Stomach (tissue), 9 donors: Measurements from ENCODE around the gene CDK13. TPM values are rescaled to one million over a fixed set of nuclear protein-coding genes. Genes with fewer than 3 reads are reported as not detected.
A peak's percentile ranks its signal among the peaks of the same experiment; 100 is the strongest.

Experiments used
- DNase-seq, 2 donors: peaks; one replicate each; pipeline versions ENCODE4 v3.0.0 to v3.0.0-alpha.2; 2013 to 2019
- H3K27ac ChIP-seq, 5 donors: fragments of 200-600 bp in 4 of 5; sonication (generic) in 4 of 5; one replicate each; pipeline ENCODE4 v1.5.1; 2013 to 2019; ENCODE audit warnings: mild to moderate bottlenecking in 1 of 5, moderate library complexity in 1 of 5
- H3K27me3 ChIP-seq, 3 donors: fragments of 200-600 bp; sonication (generic); one replicate each; pipeline ENCODE4 v1.5.1; 2017 to 2019; ENCODE audit warnings: mixed run types in 1 of 3
- H3K36me3 ChIP-seq, 4 donors: fragments of 200-600 bp; sonication (generic); 1 replicate in 3 of 4; 2 replicates in 1 of 4; pipeline ENCODE4 v1.5.1; 2016 to 2019
- H3K4me1 ChIP-seq, 4 donors: fragments of 200-600 bp; sonication (generic); one replicate each; pipeline ENCODE4 v1.5.1; 2016 to 2019
- H3K4me3 ChIP-seq, 4 donors: fragments of 200-600 bp; sonication (generic) in 3 of 4; one replicate each; pipeline ENCODE4 v1.5.1; 2016 to 2019; ENCODE audit warnings: mild to moderate bottlenecking in 1 of 4
- H3K9me3 ChIP-seq, 4 donors: fragments of 200-600 bp; sonication (generic); one replicate each; pipeline ENCODE4 v1.5.1; 2016 to 2019
- CTCF ChIP-seq, 7 experiments: fragments of 450-650 bp in 4 of 7; fragments of 200-600 bp in 3 of 7; sonication (generic) in 3 of 7; IDR thresholded peaks; one replicate each; pipeline ENCODE4 v1.5.1; 2016 to 2019; ENCODE audit warnings: antibody characterized with exemption in 7 of 7, control low read depth in 2 of 7, mild to moderate bottlenecking in 1 of 7
- EP300 ChIP-seq: sonication (generic); formaldehyde crosslinking; IDR thresholded peaks from one replicate; pipeline ENCODE4 v1.6.1; 2017; ENCODE audit warnings: antibody characterized with exemption
- POLR2A ChIP-seq, 4 donors: fragments of 450-650 bp; IDR thresholded peaks; one replicate each; pipeline ENCODE4 v1.6.1; 2016; ENCODE audit warnings: antibody characterized with exemption in 4 of 4, control low read depth in 2 of 4, mild to moderate bottlenecking in 1 of 4, moderate library complexity in 1 of 4
- POLR2AphosphoS5 ChIP-seq, 3 donors: sonication (generic); formaldehyde crosslinking; IDR thresholded peaks; one replicate each; pipeline ENCODE4 v1.6.1; 2016; ENCODE audit warnings: antibody characterized with exemption in 3 of 3
- WGBS, 5 donors: extraction: QIAGEN DNeasy Blood & Tissue Kit in 3 of 5; methylation state at CpG; one replicate each; pipeline versions ENCODE4 v1.1.5 to v1.1.7; 2013 to 2018; 5-methylcytosine and 5-hydroxymethylcytosine counted together
- intact Hi-C: fragments of 100-400 bp; cut with DNase I; formaldehyde crosslinking; loops from one replicate; pipeline ENCODE4 v1.15.1; 2023; ENCODE audit warnings: low total_unique reads
- polyA plus RNA-seq, 3 donors: library from polyadenylated mRNA; stranded (reverse); fragments of 200-250 nt; gene quantifications; one replicate each; pipeline ENCODE4 v1.2.3, GENCODE V29; 2013
- total RNA-seq, 5 donors: library from RNA; depleted of rRNA; stranded (reverse); fragments of >200 nt; gene quantifications; one replicate each; pipeline versions ENCODE4 v1.1.0 to v1.2.3, GENCODE V29; 2014 to 2016
- donor health status: healthy with polysubstance abuse.
- donor health status: Bipolar disorder and iron deficiency.
- donor health status: healthy.

The CDK13 gene
- total and polyA plus RNA-seq, 8 donors, result 7.0 to 140 (median 66.2) TPM

GRCh38 chr7:39952374-39952773 is 2.3 kb downstream of the CDK13 start:
- Histone ChIP-seq H3K4me1 (peaks cover 40 to 65% (median 54%) of the 10 kb centered on the region in 4 donors), H3K9me3 (no peaks in the 10 kb centered on the region), H3K27ac (peak overlapping the region in 4 of 5 donors; percentile 95 to 100 (median 100)), H3K4me3 (peak overlapping the region; percentile 78 to 98 (median 92)), H3K27me3 (no peaks in the 10 kb centered on the region), H3K36me3 (no peaks in the 10 kb centered on the region)
- TF ChIP-seq CTCF (IDR thresholded peaks at IDR 0.05) (no peak), POLR2AphosphoS5 (IDR thresholded peaks at IDR 0.05) (no peak), EP300 (no peak), POLR2A (IDR thresholded peaks at IDR 0.05) (no peak)
- WGBS, 5 donors, result 1 to 6% (median 5%) methylated on average over 2 of the region's 2 CpGs
- DNase-seq, result peak in 1 of 2 donors; percentile 31
- intact Hi-C loops, result loop anchor here (5.0 kb wide), 1 partner anchor 100 kb away; no protein-coding TSS in a partner anchor

GRCh38 chr7:39952803-39953202 is 2.7 kb downstream of the CDK13 start:
- intact Hi-C loops, result loop anchor here (5.0 kb wide), 1 partner anchor 99 kb away; no protein-coding TSS in a partner anchor
- peak overlapping the region in 2 of 5 donors; percentile 95 to 99 for H3K27ac ChIP-seq
- 4 to 10% (median 9%) methylated on average over 3 of the region's 3 CpGs for WGBS, 5 donors
- H3K36me3 ChIP-seq, result no peaks in the 10 kb centered on the region
- H3K27me3 ChIP-seq, result no peaks in the 10 kb centered on the region
- no peaks in the 10 kb centered on the region for H3K9me3 ChIP-seq
- DNase-seq, result no peak
- H3K4me3 ChIP-seq, result peak overlapping the region; percentile 78 to 98 (median 92)
- peaks cover 45 to 68% (median 56%) of the 10 kb centered on the region in 4 donors for H3K4me1 ChIP-seq
- TF ChIP-seq POLR2AphosphoS5 (IDR thresholded peaks at IDR 0.05), result no peak
- no peak for TF ChIP-seq POLR2A (IDR thresholded peaks at IDR 0.05)
- no peak for TF ChIP-seq CTCF (IDR thresholded peaks at IDR 0.05)
- no peak for TF ChIP-seq EP300

- peaks cover 0 to 4% (median 0%) of the 10 kb centered on the region in 4 donors for H3K36me3 ChIP-seq
- peaks cover 42 to 78% (median 62%) of the 10 kb centered on the region in 4 donors for H3K4me1 ChIP-seq
- peak overlapping the region in 1 of 4 donors; percentile 98 for H3K4me3 ChIP-seq
- no peaks in the 10 kb centered on the region for H3K9me3 ChIP-seq
- no peak for TF ChIP-seq POLR2AphosphoS5 (IDR thresholded peaks at IDR 0.05)
- TF ChIP-seq POLR2A (IDR thresholded peaks at IDR 0.05), result no peak
- TF ChIP-seq EP300, result no peak
- no peak for TF ChIP-seq CTCF (IDR thresholded peaks at IDR 0.05)
- no peak overlapping the region for H3K27ac ChIP-seq
- 80 to 86% (median 83%) methylated on average over 4 of the region's 4 CpGs for WGBS, 5 donors
- H3K27me3 ChIP-seq, result no peaks in the 10 kb centered on the region
- intact Hi-C loops, result loop anchor here (5.0 kb wide), 1 partner anchor 98 kb away; no protein-coding TSS in a partner anchor
- no peak for DNase-seq
These were observed 4.6 kb downstream of the CDK13 start for GRCh38 chr7:39954694-39955093.

GRCh38 chr7:39958038-39958437 is 8.0 kb downstream of the CDK13 start:
- Histone ChIP-seq H3K4me1 (peaks cover 36 to 77% (median 60%) of the 10 kb centered on the region in 4 donors), H3K9me3 (no peaks in the 10 kb centered on the region), H3K4me3 (no peak overlapping the region), H3K36me3 (peaks cover 0 to 4% (median 0%) of the 10 kb centered on the region in 4 donors), H3K27ac (no peak overlapping the region), H3K27me3 (no peaks in the 10 kb centered on the region)
- WGBS, 5 donors, result 64 to 82% (median 77%) methylated on average over 3 of the region's 3 CpGs
- TF ChIP-seq POLR2A (IDR thresholded peaks at IDR 0.05), result no peak
- no peak for TF ChIP-seq EP300
- no peak for TF ChIP-seq POLR2AphosphoS5 (IDR thresholded peaks at IDR 0.05)
- no peak for TF ChIP-seq CTCF (IDR thresholded peaks at IDR 0.05)
- intact Hi-C loops, result no loop called here
- DNase-seq, result no peak
